HuH-7 (cell line): ENCODE data around the gene DIPK1A.

ENCODE experiments used
- DNase-seq: peaks from one replicate; pipeline ENCODE4 v3.0.0; 2011; ENCODE audit warnings: low spot score

The DIPK1A gene

GRCh38 chr1:92839442-92839841, 121.8 kb downstream of the DIPK1A start:
- no peak for DNase-seq

GRCh38 chr1:92838519-92838918, 122.7 kb downstream of the DIPK1A start:
- no peak for DNase-seq

- no peak for DNase-seq
These were observed 124.2 kb downstream of the DIPK1A start for GRCh38 chr1:92837062-92837461.

GRCh38 chr1:92834617-92835016, 126.6 kb downstream of the DIPK1A start:
- no peak for DNase-seq

GRCh38 chr1:92833840-92834239, 127.4 kb downstream of the DIPK1A start:
- no peak for DNase-seq

- no peak for DNase-seq
These were observed 128.6 kb downstream of the DIPK1A start for GRCh38 chr1:92832537-92833114.

GRCh38 chr1:92831762-92832536, 129.3 kb downstream of the DIPK1A start, which contains the start of gene RPL5:
Gene RPL5 (plus strand): TSS chr1:92832040. CDS start chr1:92832115, 75 bp downstream.
- peak; percentile 81 for DNase-seq

- DNase-seq = no peak
These were observed 129.9 kb downstream of the DIPK1A start for GRCh38 chr1:92831368-92831761.

GRCh38 chr1:92826792-92827191, 134.5 kb downstream of the DIPK1A start:
- no peak for DNase-seq

GRCh38 chr1:92822879-92823278, 138.4 kb downstream of the DIPK1A start:
- DNase-seq = no peak

GRCh38 chr1:92820551-92820950, 140.7 kb downstream of the DIPK1A start:
- no peak for DNase-seq

- no peak for DNase-seq
These were observed 141.2 kb downstream of the DIPK1A start for GRCh38 chr1:92820024-92820423.

- no peak for DNase-seq
These were observed 143.1 kb downstream of the DIPK1A start for GRCh38 chr1:92817986-92818764.

- peak; percentile 51 for DNase-seq
These were observed 144.0 kb downstream of the DIPK1A start for GRCh38 chr1:92817137-92817697.

- no peak for DNase-seq
These were observed 144.5 kb downstream of the DIPK1A start for GRCh38 chr1:92816732-92817131.

GRCh38 chr1:92808381-92808780, 152.9 kb downstream of the DIPK1A start:
- no peak for DNase-seq

GRCh38 chr1:92805216-92805615, 156.0 kb downstream of the DIPK1A start:
- no peak for DNase-seq

- peak; percentile 36 for DNase-seq
These were observed 156.5 kb downstream of the DIPK1A start for GRCh38 chr1:92804721-92805201.

GRCh38 chr1:92803140-92803887, 157.9 kb downstream of the DIPK1A start:
- no peak for DNase-seq

GRCh38 chr1:92797961-92798360, 163.3 kb downstream of the DIPK1A start:
- DNase-seq = no peak

GRCh38 chr1:92797297-92797696, 164.0 kb downstream of the DIPK1A start:
- no peak for DNase-seq

GRCh38 chr1:92795166-92795565, 166.1 kb downstream of the DIPK1A start:
- DNase-seq = no peak
